GM19395 (cell line): ENCODE results near the gene NIFK.
"Not testable (repeated sequence)": the region's sequence is repeated elsewhere in the genome, so short reads cannot be mapped to it uniquely, and the experiment has no call there.

Source experiments
- ATAC-seq: cut with Tn5 transposase; IDR thresholded peaks from one replicate; pipeline ENCODE4 v1.9.1; 2021; ENCODE audit warnings: mild to moderate bottlenecking, moderate library complexity; ENCODE audit not compliant: unreplicated experiment

The NIFK gene

DNA sequence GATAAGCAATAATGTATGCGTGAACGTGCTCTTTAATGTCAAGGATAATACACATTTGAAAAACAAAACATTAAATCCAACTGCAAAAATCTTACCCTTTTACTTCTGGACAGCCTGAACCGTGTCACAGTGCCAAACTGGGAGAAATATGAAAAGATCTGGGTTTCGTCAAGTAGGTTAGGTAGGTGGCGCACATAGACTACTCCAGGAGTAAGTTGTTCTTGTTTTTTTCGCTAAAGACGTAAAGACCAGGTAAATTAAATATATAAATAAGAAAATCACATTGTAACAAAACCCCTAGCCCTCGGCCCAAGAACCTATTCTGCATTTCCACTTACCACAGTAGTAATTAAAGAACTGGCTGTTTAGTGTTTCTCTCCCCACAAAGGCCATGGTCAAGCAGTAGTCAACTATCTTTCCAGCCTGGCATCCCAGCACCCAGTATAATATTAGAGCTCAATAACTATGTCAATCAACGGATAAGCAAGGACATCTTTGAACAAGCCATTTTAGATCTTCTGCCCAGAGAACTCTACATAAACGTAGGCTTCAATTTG, 1.1 kb downstream of the NIFK start:
- ATAC-seq, result no peak

DNA sequence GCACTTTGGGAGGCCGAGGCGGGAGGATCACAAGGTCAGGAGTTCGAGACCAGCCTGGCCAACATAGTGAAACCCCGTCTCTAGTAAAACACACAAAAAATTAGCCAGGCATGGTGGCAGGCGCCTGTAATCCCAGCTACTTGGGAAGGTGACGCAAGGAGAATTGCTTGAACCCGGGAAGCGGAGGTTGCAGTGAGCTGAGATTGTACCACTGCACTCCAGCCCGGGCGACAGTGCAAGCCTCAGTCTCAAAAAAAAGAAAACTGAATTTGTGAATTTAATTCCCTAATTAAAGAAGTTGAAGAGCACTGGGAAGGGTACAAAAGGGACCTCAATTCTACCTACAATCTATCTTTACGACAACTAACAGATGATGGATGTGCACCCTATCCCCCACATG, 2.1 kb downstream of the NIFK start:
- ATAC-seq, result not testable (repeated sequence)

DNA sequence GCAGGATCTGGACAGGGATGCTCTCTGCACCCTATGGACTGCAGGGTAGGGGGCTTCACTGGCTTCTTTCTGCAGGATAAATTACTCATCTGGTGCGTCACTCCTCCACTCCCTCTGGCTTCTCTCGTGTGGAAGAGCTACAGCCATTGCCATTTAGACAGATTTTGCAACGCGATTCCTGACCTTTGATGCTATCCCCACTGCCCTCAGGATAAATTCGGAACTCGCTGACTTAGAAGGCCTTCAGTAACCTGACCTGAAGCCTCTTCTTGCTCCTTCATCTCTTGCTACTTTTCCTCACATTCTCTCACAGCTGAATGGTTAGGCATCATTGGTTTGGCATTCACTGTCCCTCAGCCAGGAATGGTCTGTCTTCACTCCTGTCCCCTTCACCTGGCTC, 5.3 kb downstream of the NIFK start:
- no peak for ATAC-seq

DNA sequence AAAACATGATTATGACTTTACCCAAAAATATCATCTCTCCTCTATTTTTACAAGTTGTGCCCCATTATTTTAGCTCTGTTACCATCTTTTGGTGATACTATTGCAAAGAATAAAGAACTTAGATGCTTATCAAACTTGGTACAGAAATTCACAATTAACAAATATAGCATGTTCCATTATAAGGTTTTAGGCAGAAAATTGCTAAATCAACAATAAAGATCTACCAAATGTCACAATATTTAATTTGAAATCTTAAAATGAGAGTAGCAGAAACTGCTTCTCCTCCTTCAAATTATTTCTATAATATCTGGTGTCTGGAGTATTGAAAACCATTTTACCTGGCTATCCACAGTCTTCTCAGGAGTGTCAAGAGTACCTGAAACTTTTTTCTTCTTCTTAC, 8.7 kb downstream of the NIFK start:
- no peak for ATAC-seq

DNA sequence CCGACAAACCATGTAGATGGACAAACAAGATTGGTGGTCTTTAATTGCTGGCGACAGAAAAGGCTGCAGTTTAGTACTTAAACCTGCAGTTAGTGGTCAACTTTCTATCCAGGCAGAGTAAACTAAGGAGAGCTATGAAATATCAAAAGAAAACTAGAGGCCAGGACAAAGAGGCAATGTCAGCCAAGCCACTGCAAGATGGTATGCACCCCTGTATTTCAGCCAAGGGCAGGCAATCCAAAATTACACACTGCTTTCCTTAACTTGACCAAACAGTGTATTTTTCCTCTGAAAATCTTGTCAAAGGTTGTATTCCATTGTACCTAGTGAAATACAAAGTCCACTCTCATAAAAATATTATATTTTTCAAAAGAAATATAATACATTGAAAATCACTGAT, 9.3 kb downstream of the NIFK start:
- ATAC-seq, result no peak

DNA sequence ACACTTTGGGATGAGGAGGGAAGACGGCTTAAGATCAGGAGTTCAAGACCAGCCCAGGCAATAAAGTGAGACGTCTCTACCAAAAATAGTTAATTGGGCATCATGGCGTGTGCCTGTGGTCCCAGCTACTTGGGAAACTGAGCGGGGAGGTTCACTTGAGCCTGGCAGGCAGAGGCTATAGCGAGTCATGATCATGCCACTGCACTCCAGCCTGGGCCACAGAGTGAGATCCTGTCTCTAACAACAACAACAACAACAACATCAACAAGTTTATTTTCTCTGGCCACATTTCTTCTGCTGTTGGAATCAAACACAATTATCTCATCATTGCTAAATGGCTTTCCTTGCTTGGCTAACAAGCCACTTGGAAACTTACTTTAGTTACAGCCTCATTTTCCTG, 13.4 kb downstream of the NIFK start:
- ATAC-seq, result no peak

DNA sequence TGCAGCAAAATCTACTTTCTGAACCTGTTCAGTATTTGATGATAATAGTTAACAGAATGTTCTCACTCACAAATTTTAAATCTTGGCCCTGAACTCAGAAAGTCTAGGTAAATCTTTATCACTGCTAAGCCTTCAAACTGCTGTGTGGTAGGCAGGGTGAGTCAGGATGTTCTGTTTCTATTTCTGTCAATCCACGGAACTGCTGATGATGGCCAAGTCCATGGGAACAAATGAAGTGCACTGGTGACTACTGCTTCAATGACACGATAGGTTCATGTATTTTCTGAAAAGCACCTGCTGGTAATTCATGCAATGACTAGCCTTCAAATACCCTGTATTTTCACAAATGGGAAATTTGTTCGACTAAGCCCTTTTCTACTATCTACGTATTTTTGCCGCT, 14.2 kb downstream of the NIFK start:
- ATAC-seq, result no peak

DNA sequence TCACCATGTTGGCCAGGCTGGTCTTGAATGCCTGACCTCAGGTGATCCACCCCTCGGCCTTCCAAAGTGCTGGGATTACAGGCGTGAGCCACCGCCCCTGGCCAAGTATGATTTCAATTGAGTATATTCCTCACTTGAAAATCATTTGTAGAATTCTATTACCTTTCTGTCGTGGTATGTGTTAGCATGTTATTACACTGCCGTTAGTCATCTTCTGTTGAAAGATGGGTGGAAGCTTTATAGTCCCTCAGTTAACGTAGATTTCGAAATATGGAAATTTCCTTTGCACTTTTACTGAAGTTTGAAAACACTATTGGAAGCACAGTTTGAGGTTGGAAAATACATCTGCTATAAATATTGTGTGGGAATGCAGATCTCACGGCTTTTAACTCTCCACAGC, 14.7 kb downstream of the NIFK start:
- no peak for ATAC-seq

DNA sequence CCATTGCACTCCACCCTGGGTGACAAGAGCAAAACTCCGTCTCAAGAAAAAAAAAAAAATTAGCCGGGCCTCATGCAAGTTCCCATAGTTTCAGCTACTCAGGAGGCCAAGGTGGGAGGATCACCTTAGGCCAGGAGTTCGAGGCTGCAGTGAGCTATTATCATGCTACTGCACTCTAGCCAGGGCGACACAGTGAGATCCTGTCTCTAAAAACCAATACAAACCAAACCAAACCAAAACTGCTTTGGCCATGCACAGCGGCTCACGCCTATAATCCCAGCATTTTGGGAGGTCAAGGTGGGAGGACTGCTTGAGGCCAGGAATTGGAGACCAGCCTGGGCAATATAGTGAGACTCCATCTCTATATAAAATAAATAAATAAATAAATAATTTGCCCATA, 19.1 kb downstream of the NIFK start:
- no peak for ATAC-seq

DNA sequence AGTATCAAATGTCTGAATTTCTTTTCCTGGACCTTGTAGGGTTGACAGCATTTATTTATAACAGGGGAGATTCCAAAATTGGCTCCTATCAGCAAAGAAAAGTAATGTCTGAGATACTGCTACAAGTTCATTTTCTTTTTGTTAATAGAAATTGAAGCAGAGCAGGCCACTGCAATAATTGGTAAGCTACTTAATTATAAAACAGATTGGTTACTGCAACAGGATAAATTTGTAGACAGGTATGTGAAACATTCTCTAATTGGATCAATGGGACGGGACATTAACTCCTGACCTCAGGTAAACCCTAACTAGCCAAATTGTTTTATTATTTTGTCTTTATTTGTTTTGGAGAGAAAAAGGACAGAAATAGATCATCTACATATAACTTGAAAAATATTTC, 20.5 kb downstream of the NIFK start:
- no peak for ATAC-seq

DNA sequence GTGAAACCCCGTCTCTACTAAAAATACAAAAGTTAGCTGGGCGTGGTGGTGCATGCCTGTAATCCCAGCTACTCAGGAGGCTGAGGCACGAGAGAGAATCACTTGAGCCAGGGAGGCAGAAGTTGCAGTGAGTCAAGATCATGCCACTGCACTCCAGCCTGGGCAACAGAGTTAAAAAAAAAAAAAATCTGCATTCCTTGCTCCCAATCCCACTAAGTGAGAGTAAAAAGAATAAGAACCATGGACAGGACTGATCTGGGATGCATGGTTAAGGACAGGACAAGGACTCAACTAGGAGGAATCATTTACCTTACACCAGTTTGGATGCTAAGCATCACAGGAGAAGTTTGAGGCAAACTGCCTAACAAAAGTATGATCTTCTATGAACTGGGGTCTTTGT, 25.2 kb downstream of the NIFK start:
- ATAC-seq, result not testable (repeated sequence)

DNA sequence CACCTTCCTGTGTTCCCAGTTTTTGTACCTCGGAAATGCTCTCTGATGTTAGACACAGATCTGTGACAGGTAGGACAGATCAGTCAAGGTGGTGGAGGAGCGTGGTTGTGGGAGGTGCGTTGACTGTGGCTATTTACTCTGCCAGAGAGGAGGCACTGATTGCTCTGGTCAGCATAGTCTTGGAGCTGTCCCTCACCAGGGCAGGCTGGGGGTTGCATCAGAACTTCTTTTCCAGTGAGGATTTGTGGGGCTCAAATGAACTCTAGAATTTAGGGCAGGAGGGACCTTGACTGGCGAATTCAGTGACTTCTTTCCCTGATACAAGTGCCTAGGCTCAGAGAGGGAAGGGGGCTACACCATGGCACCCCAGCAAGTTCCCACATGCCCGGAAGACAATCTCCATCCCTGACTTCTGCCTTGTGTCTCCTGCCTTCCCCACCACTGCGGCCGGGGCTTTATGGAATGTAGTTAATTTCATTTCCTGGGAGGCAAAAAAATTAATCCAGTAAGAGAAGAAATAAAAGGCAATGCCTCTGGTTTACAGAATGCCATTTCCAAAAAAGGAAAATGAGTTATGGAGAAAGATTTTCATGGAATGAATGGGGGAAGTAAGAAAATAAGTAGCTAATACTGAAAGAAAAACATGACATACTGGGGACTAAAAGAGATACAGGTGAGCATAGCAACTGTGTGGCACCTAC, 26.1 kb downstream of the NIFK start:
- no peak for ATAC-seq

DNA sequence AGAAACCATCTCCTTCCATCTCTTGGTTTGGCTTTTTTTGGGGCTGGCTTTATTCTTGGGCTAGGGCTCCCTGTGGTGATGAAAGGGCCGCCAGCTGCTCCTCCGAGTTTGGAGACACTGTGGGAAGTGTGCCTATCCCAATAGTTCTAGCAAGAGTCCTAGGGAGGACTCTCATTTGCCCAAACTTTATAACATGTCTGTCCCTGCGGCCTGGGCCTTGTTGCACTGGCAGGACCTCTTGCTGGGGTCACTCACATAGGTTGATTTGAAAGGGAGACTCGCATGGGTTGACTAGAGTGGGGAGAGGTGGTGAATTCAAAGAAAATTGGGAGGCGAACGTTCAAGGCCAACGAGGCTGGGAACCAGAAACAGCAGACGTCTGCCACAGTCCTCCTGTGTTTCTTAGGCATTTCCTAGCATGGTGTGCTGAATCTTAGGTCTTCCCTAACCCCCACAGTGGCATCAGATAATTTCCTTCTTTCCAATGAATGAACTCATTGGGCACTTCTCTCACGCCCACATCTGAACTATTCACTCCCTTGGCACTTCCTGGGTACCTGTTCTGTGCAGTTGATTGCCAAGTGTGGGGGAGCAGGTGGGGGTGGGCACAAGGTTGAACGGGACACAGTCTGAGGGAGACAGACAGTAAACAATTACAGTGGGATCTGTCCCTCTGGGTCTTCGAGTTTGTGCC, 26.8 kb downstream of the NIFK start:
- ATAC-seq, result no peak

DNA sequence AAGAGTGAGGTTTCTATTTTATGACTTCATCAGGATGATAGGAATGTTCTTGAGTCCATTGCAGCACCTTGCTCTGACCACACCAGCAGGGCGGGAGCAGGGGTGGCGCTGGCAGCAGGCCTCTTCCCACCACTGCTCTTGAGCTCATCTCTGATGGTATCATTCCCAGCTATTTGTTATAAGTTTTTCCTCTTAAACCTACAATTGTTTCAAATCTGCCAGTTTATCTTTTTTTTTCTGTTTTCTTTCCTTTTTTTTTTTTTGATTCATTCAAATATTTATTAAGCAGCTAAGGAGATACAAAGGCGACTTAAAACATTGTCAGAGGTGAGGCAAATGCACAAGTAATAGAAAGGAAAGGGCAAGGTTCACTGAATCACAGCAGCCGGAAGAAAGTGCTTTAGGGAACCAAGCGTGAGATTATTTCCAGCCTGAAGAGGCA, 28.7 kb downstream of the NIFK start:
- no peak for ATAC-seq

DNA sequence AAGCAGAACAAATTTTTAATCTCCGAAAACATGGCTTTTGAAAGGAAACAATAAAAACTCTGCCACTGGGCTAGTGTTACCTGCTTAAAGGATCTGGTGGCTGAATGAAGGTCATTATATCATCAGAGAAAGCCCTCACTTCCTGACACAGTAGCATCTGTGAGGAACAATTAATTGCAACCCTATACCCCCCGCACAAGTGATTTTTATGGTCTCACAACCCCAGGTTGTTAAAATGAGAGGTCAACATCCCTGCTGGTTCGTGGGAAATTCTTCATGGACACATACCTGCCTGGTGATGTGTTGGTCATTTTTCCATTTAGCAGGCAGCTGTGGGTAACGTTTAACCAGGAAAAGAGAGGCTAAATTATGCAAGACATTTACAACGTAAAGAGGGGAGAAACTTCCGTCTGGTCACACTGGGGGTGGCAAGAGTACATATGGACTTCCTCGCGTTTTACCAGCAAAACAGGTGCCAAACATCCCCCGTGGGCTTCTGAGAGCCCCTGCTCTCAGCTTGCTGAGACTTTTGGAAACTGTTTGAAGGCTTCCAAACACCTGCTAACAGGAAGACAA, 29.2 kb downstream of the NIFK start:
- ATAC-seq, result no peak

DNA sequence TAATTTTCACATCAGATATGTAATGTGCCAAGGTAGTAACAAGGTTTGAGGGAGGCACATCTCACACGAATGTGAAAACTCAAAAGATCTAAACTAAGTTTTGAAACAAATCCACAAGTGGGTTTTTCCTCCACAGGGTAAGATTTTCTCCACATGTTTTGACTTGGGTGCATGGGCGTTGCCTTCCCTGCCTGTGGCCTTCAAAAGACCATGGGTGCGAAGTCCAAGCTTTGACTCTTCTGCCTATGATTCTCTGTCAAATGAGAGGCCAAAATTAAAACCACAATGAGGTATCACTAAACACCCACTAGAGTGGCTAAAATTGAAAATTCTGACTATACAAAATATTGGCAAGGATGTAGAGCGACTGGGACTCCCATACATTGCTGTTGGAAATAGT, 30.7 kb downstream of the NIFK start:
- no peak for ATAC-seq

DNA sequence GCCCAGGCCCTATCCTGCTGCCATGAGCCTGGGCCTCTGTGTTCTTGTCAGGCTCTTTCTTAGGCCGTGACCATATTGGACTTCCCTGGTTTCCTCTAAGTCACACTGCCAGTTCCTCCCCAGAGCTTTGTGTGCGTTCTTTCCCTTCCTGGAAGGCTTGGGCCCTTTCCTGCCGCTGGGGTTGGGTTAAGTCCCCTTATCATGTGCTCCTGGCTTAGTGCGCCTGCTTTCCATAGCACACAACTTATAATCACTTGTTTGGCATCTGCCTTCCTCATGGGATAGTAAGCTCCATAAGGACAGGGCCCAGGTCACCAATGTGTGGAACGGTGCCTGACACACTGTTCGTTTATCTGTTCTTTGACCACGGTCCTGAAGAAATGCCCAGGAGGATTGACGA, 31.3 kb downstream of the NIFK start:
- ATAC-seq, result no peak

DNA sequence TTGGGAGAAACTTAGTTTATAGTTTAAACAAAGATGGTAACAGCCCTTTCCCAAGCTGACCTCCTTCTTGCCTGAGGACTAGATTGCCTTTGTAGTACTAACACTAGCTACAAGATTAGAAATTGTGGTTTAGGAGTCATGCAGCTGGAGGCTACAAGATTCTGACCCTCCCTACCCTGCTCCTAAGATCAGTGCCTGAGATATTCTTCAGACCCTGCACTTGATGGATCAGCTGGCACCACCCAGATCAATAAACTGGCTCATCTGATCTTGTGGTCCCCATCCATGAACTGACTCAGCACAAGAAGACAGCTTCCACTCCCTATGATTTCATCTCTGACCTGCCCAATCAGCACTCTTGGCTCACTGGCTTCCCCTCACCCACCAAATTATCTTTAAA, 34.9 kb downstream of the NIFK start:
- not testable (repeated sequence) for ATAC-seq

DNA sequence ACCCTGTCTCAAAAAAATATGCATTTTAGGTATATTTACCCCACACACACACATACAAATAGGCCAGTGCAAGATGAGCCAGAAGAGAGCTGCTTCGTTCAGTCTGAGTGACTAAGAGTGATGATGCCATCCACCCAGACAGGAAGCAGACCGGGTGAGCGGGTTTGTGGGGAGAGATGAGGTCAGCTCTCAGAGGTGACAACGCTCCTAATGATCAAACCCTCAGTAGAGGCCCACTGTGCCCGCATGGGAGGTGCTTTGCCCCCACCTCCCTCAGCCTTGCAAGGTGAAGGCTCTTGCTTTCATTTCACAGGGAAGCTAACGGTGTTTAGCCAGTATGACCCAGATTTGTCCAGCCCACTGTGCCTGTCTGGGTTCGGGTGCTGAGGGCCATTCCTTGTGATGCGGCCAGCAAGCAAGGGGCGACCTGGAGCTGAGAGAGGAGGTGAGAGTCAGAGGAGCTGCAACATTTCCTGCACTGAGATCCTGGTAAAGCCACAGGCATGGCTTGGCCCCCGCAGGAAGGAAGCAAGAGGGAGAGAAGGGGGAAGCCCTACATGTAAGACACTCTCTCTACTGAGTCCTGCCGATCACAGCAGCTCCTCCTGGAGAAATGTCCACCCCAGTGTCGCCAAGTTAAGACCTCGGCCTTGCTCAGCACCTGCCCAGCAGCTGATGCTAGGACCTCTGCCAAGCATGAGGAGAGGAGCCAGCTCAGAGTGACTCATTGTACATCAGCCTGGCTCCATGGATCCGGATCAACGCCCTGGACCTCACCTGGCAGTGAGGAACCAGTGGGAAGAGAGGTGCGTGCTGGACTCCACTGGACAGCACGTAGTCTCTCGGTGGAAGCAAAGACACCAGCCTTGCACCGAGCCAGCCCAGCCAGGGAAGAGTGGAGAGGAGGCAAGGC, 37.0 kb downstream of the NIFK start:
- ATAC-seq, result peak; percentile 99

DNA sequence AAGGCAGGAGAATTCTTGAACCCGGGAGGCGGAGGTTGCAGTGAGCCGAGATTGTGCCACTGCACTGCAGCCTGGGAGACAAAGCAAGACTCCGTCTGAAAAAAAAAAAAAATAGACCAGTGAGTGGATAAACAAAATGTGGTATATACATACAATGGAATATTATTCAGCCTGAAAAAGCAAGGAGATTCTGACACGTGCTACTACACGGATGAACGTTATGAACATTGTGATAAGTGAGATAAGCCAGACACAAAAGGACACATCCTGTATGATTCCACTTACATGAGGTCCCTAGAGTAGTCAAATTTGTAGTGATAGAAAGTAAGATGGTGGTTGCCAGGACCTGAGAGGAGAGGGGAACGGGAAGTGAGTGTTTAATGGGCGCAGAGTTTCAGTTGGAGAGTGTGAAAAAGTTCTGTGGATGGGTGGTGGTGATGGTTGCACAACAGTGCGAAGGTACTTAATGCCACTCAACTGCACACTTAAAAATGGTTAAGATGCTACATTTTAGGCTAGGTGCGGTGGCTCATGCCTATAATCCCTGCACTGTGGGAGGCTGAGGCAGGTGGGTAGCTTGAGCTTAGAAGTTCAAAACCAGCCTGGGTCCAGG, 38.3 kb downstream of the NIFK start:
- no peak for ATAC-seq
